Measurements from ENCODE around the gene CIPC. TPM values are rescaled to one million over a fixed set of nuclear protein-coding genes. Genes with fewer than 3 reads are reported as not detected.

The CIPC gene
- total RNA-seq (2014; rRNA removed), result 26.0 and 26.6 TPM in 2 replicates
- Bru-seq, nascent RNA, result percentile 82 among the genes with signal in this experiment
- BruChase-seq, experiment 1, labeled RNA remaining after a 6-hour chase, result percentile 97 among the genes with signal in this experiment
- BruChase-seq, experiment 2, labeled RNA remaining after a 2-hour chase, result percentile 96 among the genes with signal in this experiment
- long read RNA-seq, full-length matches to known transcripts, result 15 of 19 reads
- long read RNA-seq, partial matches to known transcripts, result 2 of 19 reads
- long read RNA-seq, other reads (novel, unspliced or antisense), result 2 of 19 reads

GRCh38 chr14:77097700-77098528, at the start of gene CIPC:
Gene CIPC, plus strand, starts transcription at chr14:77098258. Its CDS starts 7,451 bp downstream, at chr14:77105709.
- TF ChIP-seq, protein P1, sequence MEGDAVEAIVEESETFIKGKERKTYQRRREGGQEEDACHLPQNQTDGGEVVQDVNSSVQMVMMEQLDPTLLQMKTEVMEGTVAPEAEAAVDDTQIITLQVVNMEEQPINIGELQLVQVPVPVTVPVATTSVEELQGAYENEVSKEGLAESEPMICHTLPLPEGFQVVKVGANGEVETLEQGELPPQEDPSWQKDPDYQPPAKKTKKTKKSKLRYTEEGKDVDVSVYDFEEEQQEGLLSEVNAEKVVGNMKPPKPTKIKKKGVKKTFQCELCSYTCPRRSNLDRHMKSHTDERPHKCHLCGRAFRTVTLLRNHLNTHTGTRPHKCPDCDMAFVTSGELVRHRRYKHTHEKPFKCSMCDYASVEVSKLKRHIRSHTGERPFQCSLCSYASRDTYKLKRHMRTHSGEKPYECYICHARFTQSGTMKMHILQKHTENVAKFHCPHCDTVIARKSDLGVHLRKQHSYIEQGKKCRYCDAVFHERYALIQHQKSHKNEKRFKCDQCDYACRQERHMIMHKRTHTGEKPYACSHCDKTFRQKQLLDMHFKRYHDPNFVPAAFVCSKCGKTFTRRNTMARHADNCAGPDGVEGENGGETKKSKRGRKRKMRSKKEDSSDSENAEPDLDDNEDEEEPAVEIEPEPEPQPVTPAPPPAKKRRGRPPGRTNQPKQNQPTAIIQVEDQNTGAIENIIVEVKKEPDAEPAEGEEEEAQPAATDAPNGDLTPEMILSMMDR (conservative IDR thresholded peaks at IDR 0.05; ENCODE audit: low read depth, low read length), result no peak
- peak; percentile 91 for TF ChIP-seq EZH2phosphoT487 (IDR thresholded peaks at IDR 0.05; ENCODE audit: borderline replicate concordance, low read length)
- Histone ChIP-seq H3K4me3 (ENCODE audit: low read length) (peak within 1 kb of the TSS; percentile 88), H3F3A (ENCODE audit: low read length, unreplicated experiment) (no peaks in the 10 kb centered on the region), H2AFZ (ENCODE audit: low read length) (peak within 1 kb of the TSS; percentile 98), H3K27ac (ENCODE audit: low read length) (peak within 1 kb of the TSS; percentile 86), H3K36me3 (ENCODE audit: low read depth, low read length) (no peaks in the 10 kb centered on the region), H3K9me2 (replicated peaks; ENCODE audit: low read length) (no peaks in the 10 kb centered on the region), H4K20me1 (ENCODE audit: low read length) (no peaks in the 10 kb centered on the region), H3K4me2 (ENCODE audit: low read length) (peak within 1 kb of the TSS; percentile 94), H3K4me1 (ENCODE audit: insufficient read depth, low read length) (peaks cover 27% of the 10 kb centered on the region), H3K79me2 (ENCODE audit: low read length) (peaks cover 63% of the 10 kb centered on the region), H3K27me3 (ENCODE audit: low read length) (no peaks in the 10 kb centered on the region), H3K9me3 (ENCODE audit: low read length) (no peaks in the 10 kb centered on the region), H3K9ac (ENCODE audit: low read length) (peak within 1 kb of the TSS; percentile 86)
- intact Hi-C loops (cut with micrococcal nuclease), result loop anchor here (2.0 kb wide), 3 partner anchors 25 to 223 kb away; partner anchors contain the start of genes GSTZ1 and POMT2
- no TSS peak for BruUV-seq (replicated peaks)
- ChIA-PET POLR2A (ENCODE audit: unreplicated experiment) (interaction anchor here (0.6 to 0.7 kb wide), 2 partner anchors 29 to 69 kb away, joined by 3 to 21 read pairs; no protein-coding TSS in a partner anchor), CTCF (interaction anchor here (0.6 kb wide), 1 partner anchor 185 kb away, joined by 3 read pairs; no protein-coding TSS in a partner anchor)
- DNase-seq (peak; percentile 100), ATAC-seq (peak; percentile 87)

DNA sequence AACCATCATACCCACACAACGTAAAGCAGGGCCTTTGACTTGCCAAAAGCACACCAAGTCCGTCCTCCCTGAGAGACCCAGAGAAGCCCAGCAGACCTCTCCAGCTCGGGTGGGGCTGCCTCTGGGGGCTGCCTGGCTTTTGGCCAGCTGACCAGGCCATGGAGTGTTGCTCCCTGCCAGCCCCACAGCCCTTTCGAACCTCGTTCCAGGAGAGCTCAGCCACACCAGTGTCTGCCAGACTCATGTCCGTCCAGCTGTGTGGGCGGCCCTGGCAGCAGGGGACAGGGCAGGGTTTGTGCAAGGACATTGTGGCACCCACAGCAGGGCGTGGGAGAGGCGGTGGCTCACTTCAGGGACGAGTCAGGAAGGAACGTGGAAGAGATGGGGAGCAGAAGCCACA, 46.9 kb upstream of the CIPC start:
- H3K36me3 ChIP-seq (ENCODE audit: low read depth, low read length), result peaks cover 3% of the 10 kb centered on the region; the same call in 1 of the 2 replicates
- H3K4me2 ChIP-seq (ENCODE audit: low read length), result no peak overlapping the region
- no peak for TF ChIP-seq EZH2 (IDR thresholded peaks at IDR 0.05; ENCODE audit: low read length, unreplicated experiment)
- no peak for TF ChIP-seq EZH2phosphoT487 (IDR thresholded peaks at IDR 0.05; ENCODE audit: borderline replicate concordance, low read length)
- TF ChIP-seq, protein P1 (conservative IDR thresholded peaks at IDR 0.05; ENCODE audit: low read depth, low read length), result no peak
- H2AFZ ChIP-seq (ENCODE audit: low read length), result no peak overlapping the region
- ATAC-seq (no peak), DNase-seq (no peak)
- no peaks in the 10 kb centered on the region for H3K79me2 ChIP-seq (ENCODE audit: low read length)
- ChIA-PET POLR2A (ENCODE audit: unreplicated experiment) (no interaction called here), CTCF (no interaction called here)
- H3K27ac ChIP-seq (ENCODE audit: low read length), result no peak overlapping the region
- no peaks in the 10 kb centered on the region for H4K20me1 ChIP-seq (ENCODE audit: low read length)
- no peaks in the 10 kb centered on the region for H3F3A ChIP-seq (ENCODE audit: low read length, unreplicated experiment)
- no TSS peak for BruUV-seq (replicated peaks)
- no peaks in the 10 kb centered on the region for H3K9me2 ChIP-seq (replicated peaks; ENCODE audit: low read length)
- no peak overlapping the region for H3K9ac ChIP-seq (ENCODE audit: low read length)
- peaks cover 9% of the 10 kb centered on the region for H3K4me1 ChIP-seq (ENCODE audit: insufficient read depth, low read length)
- no peak overlapping the region for H3K4me3 ChIP-seq (ENCODE audit: low read length)
- no peaks in the 10 kb centered on the region for H3K27me3 ChIP-seq (ENCODE audit: low read length)
- intact Hi-C loops (cut with micrococcal nuclease), result no loop called here
- H3K9me3 ChIP-seq (ENCODE audit: low read length), result 0 out of 2 replicates have a peak, but pooled peaks cover 3% of the 10 kb centered on the region
